22Rv1 (cell line): Measurements from ENCODE around the gene TTC21A.
A peak's percentile ranks its signal among the peaks of the same experiment; 100 is the strongest.

Experiments used
- H3K27ac ChIP-seq: fragments of 450-650 bp; 2 replicates; pipeline ENCODE4 v1.5.1; 2017
- ZFX ChIP-seq: fragments of 450-650 bp; IDR thresholded peaks from 2 replicates; pipeline ENCODE4 v1.6.1; 2017; ENCODE audit warnings: antibody characterized with exemption, borderline replicate concordance
- TF ChIP-seq, protein P1 (sequence below): fragments of 450-650 bp; IDR thresholded peaks from 2 replicates; pipeline ENCODE4 v1.5.1; 2017; ENCODE audit warnings: mild to moderate bottlenecking

The TTC21A gene

GRCh38 chr3:39149498-39150147, 42.1 kb downstream of the TTC21A start:
- no peak for TF ChIP-seq ZFX
- TF ChIP-seq, protein P1, sequence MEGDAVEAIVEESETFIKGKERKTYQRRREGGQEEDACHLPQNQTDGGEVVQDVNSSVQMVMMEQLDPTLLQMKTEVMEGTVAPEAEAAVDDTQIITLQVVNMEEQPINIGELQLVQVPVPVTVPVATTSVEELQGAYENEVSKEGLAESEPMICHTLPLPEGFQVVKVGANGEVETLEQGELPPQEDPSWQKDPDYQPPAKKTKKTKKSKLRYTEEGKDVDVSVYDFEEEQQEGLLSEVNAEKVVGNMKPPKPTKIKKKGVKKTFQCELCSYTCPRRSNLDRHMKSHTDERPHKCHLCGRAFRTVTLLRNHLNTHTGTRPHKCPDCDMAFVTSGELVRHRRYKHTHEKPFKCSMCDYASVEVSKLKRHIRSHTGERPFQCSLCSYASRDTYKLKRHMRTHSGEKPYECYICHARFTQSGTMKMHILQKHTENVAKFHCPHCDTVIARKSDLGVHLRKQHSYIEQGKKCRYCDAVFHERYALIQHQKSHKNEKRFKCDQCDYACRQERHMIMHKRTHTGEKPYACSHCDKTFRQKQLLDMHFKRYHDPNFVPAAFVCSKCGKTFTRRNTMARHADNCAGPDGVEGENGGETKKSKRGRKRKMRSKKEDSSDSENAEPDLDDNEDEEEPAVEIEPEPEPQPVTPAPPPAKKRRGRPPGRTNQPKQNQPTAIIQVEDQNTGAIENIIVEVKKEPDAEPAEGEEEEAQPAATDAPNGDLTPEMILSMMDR, result no peak
- peak overlapping the region; percentile 96 for H3K27ac ChIP-seq

- no peak for TF ChIP-seq ZFX
- TF ChIP-seq, protein P1, result 0 out of 2 replicates have a peak, but pooled peaks have one; percentile 6
- peak overlapping the region; percentile 96 for H3K27ac ChIP-seq
Observed at GRCh38 chr3:39150148-39150802, 42.8 kb downstream of the TTC21A start.

DNA sequence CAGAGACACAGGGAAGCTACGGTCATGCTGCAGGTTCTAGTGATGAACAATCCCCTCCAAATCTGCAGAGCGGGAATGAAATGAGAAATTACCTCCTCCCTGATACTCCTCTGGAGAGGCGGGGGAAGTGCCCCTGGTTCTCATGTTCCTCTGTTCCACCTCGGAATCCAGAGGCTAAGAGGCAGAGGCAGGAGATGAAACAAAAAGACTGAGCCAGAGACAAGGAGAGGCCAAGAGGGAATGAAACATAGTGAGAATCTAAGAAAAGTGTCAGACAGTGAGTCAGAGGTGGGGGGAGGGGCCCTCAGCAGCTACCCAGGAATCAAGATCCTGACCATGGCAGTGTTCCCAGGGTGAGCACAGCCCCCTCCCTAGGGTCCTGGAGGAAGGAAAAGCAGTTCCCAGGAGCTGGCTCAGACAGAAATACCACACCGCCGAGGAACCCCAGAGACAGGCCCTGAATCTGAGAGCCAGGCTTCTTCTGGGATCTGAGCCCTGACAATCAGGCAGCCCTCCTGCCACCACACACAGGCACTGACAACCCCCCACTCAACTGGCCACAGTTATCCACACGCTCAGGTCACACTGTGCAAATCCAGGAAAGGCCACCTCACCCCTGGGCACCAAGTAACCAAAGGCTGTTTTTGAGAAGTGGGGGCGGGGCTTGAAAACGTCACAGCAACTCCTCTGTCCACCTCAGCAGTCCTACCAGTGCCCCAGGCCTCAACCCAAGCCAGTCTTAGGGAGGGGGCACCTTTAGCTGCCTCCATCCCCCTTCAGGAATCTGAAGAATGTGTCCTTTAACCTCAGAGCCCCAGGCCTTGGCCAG, 43.5 kb downstream of the TTC21A start:
- H3K27ac ChIP-seq, result peak overlapping the region; percentile 96
- TF ChIP-seq, protein P1, result no peak
- no peak for TF ChIP-seq ZFX

DNA sequence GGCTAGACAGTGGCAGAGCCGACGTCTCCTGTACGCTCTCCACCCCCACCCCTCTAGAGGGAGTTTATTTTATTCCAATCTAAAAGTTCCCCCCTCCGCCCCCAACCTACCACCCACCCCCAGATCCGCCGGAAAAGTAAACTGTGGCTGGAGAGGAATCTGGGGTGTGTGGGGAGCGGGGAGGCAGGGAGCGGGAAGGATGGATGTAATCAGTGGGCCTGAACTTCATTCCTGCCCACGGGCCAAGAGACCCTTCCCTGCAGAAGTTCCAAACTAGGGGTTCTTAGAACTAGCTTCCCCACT, 46.4 kb downstream of the TTC21A start:
- TF ChIP-seq, protein P1, result no peak
- TF ChIP-seq ZFX, result no peak
- H3K27ac ChIP-seq, result peak overlapping the region; percentile 96

DNA sequence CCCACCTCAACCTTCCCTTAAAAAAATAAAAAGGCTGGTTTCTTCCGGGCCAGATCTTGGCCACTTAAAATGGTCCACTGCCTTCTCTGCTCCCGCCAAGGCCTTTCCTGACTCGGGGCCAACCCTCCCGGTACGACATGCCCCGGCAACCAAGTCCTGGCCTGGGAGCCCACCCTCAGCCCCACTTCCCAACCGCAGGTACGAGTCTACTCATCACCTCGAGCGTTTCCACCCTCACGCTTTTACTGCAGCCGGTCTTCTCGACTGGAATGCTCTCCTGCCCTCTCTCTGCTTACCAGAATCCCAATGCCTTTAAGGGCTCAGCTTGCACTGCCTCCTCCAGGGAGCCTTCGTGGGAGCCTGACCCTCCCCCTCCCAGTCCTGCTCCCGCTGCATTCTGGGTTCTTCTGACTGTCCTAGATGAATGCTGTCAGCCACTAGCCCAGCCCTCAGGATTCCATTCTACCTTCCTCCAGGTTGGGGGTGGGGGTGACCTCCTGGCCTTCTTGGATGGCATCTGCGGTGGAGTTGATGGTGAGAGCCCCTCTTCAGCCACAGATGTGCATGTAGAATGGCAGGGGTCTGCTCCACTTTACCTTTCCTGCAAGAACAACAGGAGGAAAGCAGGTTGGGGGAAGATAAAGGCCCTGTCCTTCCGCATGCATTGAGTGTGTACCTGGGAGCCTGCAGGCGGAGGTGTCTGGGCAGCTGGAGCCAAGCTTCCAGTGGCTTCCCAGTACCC, 47.0 kb downstream of the TTC21A start:
- peak overlapping the region; percentile 96 for H3K27ac ChIP-seq
- TF ChIP-seq, protein P1, result no peak
- TF ChIP-seq ZFX, result no peak

DNA sequence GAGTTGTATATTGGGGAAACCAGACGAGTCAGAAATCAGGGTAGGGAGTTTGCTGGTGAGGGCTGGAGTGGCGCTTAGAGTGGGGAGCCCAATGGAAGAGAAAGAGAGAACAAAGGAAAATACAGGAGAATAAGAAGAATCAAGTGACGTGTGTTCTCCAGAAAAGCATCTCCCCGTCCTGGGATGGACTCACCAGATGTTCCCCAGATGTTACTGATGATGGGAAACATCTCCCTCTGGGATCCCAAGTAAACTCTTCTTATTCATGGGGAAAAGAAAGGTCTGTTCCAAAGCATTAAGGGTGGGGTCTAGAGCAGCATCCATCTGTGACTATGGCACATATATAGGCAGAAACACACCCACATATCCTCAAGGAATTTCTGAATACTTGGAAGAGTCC, 48.9 kb downstream of the TTC21A start:
- H3K27ac ChIP-seq, result no peak overlapping the region
- TF ChIP-seq, protein P1, result no peak
- TF ChIP-seq ZFX, result no peak
